K562 (cell line): Measurements from ENCODE around the gene KRT35. TPM values are rescaled to one million over a fixed set of nuclear protein-coding genes. Genes with fewer than 3 reads are reported as not detected.

Experiments used
- CBX1 ChIP-seq: sonication (generic); IDR thresholded peaks from 2 replicates; pipeline ENCODE4 v1.6.1; 2016; ENCODE audit warnings: antibody characterized with exemption, low read depth, mild to moderate bottlenecking
- CBX8 ChIP-seq: fragments of 200-600 bp; sonication (generic); IDR thresholded peaks from 2 replicates; pipeline ENCODE4 v1.6.1; 2012; ENCODE audit warnings: borderline replicate concordance, mixed run types, low read depth, mild to moderate bottlenecking, moderate library complexity, mixed read lengths, low read length, control low read depth, inconsistent platforms; ENCODE audit not compliant: poor library complexity, severe bottlenecking; ENCODE audit errors: extremely low read depth
- CCNT2 ChIP-seq: IDR thresholded peaks from 2 replicates; pipeline ENCODE4 v1.6.1; 2011; ENCODE audit warnings: borderline replicate concordance, low read depth, mild to moderate bottlenecking, moderate library complexity, mixed read lengths, low read length; ENCODE audit not compliant: insufficient read length; ENCODE audit errors: extremely low read depth
- CUX1 ChIP-seq: fragments of 200-800 bp; sonication (Bioruptor generic); IDR thresholded peaks from 2 replicates; pipeline ENCODE4 v1.6.1; 2016; ENCODE audit warnings: missing genetic modification characterization, missing compliant biosample characterization
- EGR1 ChIP-seq: fragments of 450-650 bp; conservative IDR thresholded peaks from 2 replicates; pipeline ENCODE4 v1.6.1; 2017; ENCODE audit warnings: mild to moderate bottlenecking
- IFI16 ChIP-seq: fragments of 250-450 bp; sonication (Bioruptor Pico); IDR thresholded peaks from 2 replicates; pipeline ENCODE4 v2.1.2; 2022; ENCODE audit warnings: mild to moderate bottlenecking, inconsistent platforms
- MXD1 ChIP-seq: fragments of 250-450 bp; sonication (Bioruptor Pico); IDR thresholded peaks from 2 replicates; pipeline ENCODE4 v1.8.0; 2021; ENCODE audit warnings: borderline replicate concordance, mild to moderate bottlenecking, moderate library complexity; ENCODE audit not compliant: poor library complexity, severe bottlenecking
- POLR3G ChIP-seq: IDR thresholded peaks from 2 replicates; pipeline ENCODE4 v1.6.1; 2011; ENCODE audit not compliant: insufficient read length, insufficient replicate concordance; ENCODE audit errors: extremely low read depth
- PPARD ChIP-seq: fragments of 250-450 bp; sonication (Bioruptor Pico); IDR thresholded peaks from 2 replicates; pipeline ENCODE4 v1.8.0; 2022; ENCODE audit warnings: inconsistent platforms, mild to moderate bottlenecking, moderate library complexity
- PRMT5 ChIP-seq: sonication (generic); formaldehyde crosslinking; IDR thresholded peaks from 2 replicates; pipeline ENCODE4 v1.5.0; 2020; ENCODE audit warnings: missing genetic modification reagents
- RBM14 ChIP-seq: fragments of 200-400 bp; formaldehyde crosslinking; IDR thresholded peaks from 2 replicates; pipeline ENCODE4 v1.6.1; 2018; ENCODE audit warnings: low read depth, mild to moderate bottlenecking, low read length, moderate library complexity, borderline replicate concordance; ENCODE audit not compliant: insufficient read depth
- SIRT6 ChIP-seq: IDR thresholded peaks from one replicate; pipeline ENCODE4 v1.6.1; 2012; ENCODE audit warnings: low read depth, mild to moderate bottlenecking, control low read depth, inconsistent platforms, low read length, moderate library complexity
- SMARCC2 ChIP-seq: fragments of 450-650 bp; IDR thresholded peaks from 2 replicates; pipeline ENCODE4 v1.6.1; 2017; ENCODE audit warnings: antibody characterized with exemption, moderate library complexity, mild to moderate bottlenecking, low read depth
- SP2 ChIP-seq: IDR thresholded peaks from 2 replicates; pipeline ENCODE4 v1.6.1; 2011; ENCODE audit warnings: mild to moderate bottlenecking, low read depth, low read length, moderate library complexity; ENCODE audit not compliant: poor library complexity, severe bottlenecking; ENCODE audit errors: extremely low read depth
- ZBTB2 ChIP-seq: fragments of 450-650 bp; IDR thresholded peaks from 2 replicates; pipeline ENCODE4 v1.6.1; 2016; ENCODE audit warnings: antibody characterized with exemption
- ZNF140 ChIP-seq: fragments of 250-450 bp; sonication (Bioruptor Pico); IDR thresholded peaks from 2 replicates; pipeline ENCODE4 v1.8.0; 2021; ENCODE audit warnings: moderate library complexity, mild to moderate bottlenecking, inconsistent platforms
- ZNF282 ChIP-seq: sonication (generic); formaldehyde crosslinking; IDR thresholded peaks from 2 replicates; pipeline ENCODE4 v1.8.1; 2023; ENCODE audit warnings: missing genetic modification reagents
- ZNF3 ChIP-seq: fragments of 250-450 bp; sonication (Bioruptor Pico); IDR thresholded peaks from 2 replicates; pipeline ENCODE4 v1.5.0; 2021; ENCODE audit warnings: mild to moderate bottlenecking, moderate library complexity
- ZNF586 ChIP-seq: fragments of 450-650 bp; formaldehyde crosslinking; conservative IDR thresholded peaks from 2 replicates; pipeline ENCODE4 v1.4.0; 2020; ENCODE audit warnings: mild to moderate bottlenecking, moderate library complexity
- polyA plus RNA-seq, 8 experiments: library from polyadenylated mRNA; depleted of rRNA in 4 of 8; stranded (reverse) in 5 of 8; unstranded in 3 of 8; fragments of >200 nt; fragmentation: Nextera tagmentation in 2 of 8; fragmentation: Illumina TruSeq in 1 of 8; extraction: Ambion mirVana in 2 of 8; extraction: Trizol in 1 of 8; gene quantifications; 2 replicates each; pipeline versions ENCODE4 v1.2.1 to v1.2.3, GENCODE V29; 2011 to 2014; ENCODE audit warnings: inconsistent platforms in 1 of 8, missing spikeins in 1 of 8
- total RNA-seq, 7 experiments: library from RNA; depleted of rRNA in 6 of 7; stranded (reverse); fragments of >200 nt in 6 of 7; fragmentation: Illumina TruSeq in 2 of 7; extraction: Trizol in 2 of 7; gene quantifications; 2 replicates each; pipeline versions ENCODE4 v1.2.1 to v1.2.3, GENCODE V29; 2011 to 2021; ENCODE audit warnings: low replicate concordance in 1 of 7

The KRT35 gene
- total and polyA plus RNA-seq, 9 of the 15 experiments (the other 6 are each of a cell fraction or from before 2014, with no cell fraction given), result not detected

- TF ChIP-seq SP2 (no peak), RBM14 (no peak), CUX1 (no peak), ZNF3 (CRISPR knock-in tag) (no peak), ZNF586 (no peak), CBX1 (no peak), POLR3G (no peak), ZNF282 (CRISPR knock-in tag) (no peak), ZNF140 (CRISPR knock-in tag) (no peak), CCNT2 (peak; percentile 33), SIRT6 (no peak), ZBTB2 (no peak), PPARD (no peak), IFI16 (CRISPR knock-in tag) (no peak), CBX8 (no peak), MXD1 (no peak), EGR1 (peak; percentile 73), SMARCC2 (no peak), PRMT5 (CRISPR knock-in tag) (no peak)
Observed at GRCh38 chr17:41527063-41528023, 46.4 kb upstream of the KRT35 start (continued).
